Activated naive CD4-positive, alpha-beta T cell treated with anti-CD3 and anti-CD28 coated beads for 36 hours (primary cell): ENCODE measurements around the gene FBXO31. TPM values are rescaled to one million over a fixed set of nuclear protein-coding genes. Genes with fewer than 3 reads are reported as not detected.
"Not testable (repeated sequence)": the region's sequence is repeated elsewhere in the genome, so short reads cannot be mapped to it uniquely, and the experiment has no call there.

Source experiments
- CTCF ChIA-PET: fragments of 350-600 bp; sonication (Branson Sonifier 250); formaldehyde crosslinking; loops from one replicate; lab custom pipeline; 2021; ENCODE audit warnings: antibody characterized with exemption; lab: Charles Lee
- DNase-seq: peaks from one replicate; pipeline ENCODE4 v3.0.0-alpha.2; 2020
- H3K27ac Mint-ChIP-seq: one replicate; pipeline ENCODE4 v1.8.0; 2021; ENCODE audit warnings: mild to moderate bottlenecking, mixed read lengths
- H3K27me3 Mint-ChIP-seq: one replicate; pipeline ENCODE4 v1.8.0; 2021; ENCODE audit warnings: low read depth, mixed read lengths
- H3K36me3 Mint-ChIP-seq: one replicate; pipeline ENCODE4 v1.8.0; 2021; ENCODE audit warnings: low read depth, mixed read lengths
- H3K4me1 Mint-ChIP-seq: one replicate; pipeline ENCODE4 v1.8.0; 2021; ENCODE audit warnings: low read depth, mixed read lengths
- H3K4me3 Mint-ChIP-seq: one replicate; pipeline ENCODE4 v1.8.0; 2021; ENCODE audit warnings: mild to moderate bottlenecking, moderate library complexity, mixed read lengths
- H3K9me3 Mint-ChIP-seq: one replicate; pipeline ENCODE4 v1.8.0; 2021; ENCODE audit warnings: mixed read lengths
- intact Hi-C: fragments of 100-400 bp; cut with micrococcal nuclease; formaldehyde crosslinking; loops from one replicate; pipeline ENCODE4 v1.15.1; 2023
- total RNA-seq, 2 experiments: library from RNA; stranded (reverse); gene quantifications; one replicate each; pipeline ENCODE4 v1.2.3, GENCODE V29; 2021

The FBXO31 gene
- total RNA-seq, 2 experiments from 2014 or later: 26.4 to 26.7 TPM

DNA sequence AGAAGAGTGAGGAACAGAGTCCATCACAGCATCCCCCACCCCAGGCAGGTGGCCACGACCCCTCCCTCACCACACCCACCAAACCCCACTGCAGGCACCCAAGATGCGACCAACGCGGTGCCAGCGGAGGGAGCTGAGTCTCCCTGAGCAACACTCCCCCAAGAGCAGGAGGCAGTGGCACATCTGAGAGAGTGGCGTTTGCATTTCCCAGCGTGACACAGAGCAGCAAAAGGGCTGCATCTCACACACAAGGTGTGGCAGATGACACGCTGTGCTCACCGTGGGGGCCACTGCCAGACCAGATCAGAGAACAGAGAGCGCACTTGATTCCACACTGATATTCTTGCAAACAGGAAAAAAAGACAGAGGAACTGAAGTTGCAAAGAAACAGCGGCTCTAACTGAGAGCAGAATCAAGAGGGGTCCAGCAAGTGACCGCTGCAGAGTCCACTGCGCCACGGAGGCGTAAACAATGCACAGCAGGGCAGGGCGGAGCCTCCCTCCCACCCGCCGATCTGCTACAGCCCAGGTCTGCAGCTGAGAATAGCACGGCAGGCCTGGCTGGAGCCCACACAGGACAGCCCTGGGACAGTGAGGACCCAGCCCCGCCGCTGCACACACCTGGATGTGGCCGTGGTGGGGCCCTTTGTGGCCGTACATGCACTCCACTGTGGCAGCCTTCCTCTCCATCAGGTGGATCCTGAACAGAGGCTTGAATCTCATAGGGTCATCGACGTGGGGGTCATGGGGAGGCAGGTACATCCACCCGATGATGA lies 40.4 kb downstream of the FBXO31 start:
- intact Hi-C loops: no loop called here
- Mint-ChIP-seq H3K27me3 (no peaks in the 10 kb centered on the region), H3K27ac (peak overlapping the region; percentile 66), H3K4me1 (peaks cover 19% of the 10 kb centered on the region), H3K4me3 (no peak overlapping the region), H3K36me3 (peaks cover 24% of the 10 kb centered on the region), H3K9me3 (no peaks in the 10 kb centered on the region)
- DNase-seq: no peak
- CTCF ChIA-PET: no interaction called here

DNA sequence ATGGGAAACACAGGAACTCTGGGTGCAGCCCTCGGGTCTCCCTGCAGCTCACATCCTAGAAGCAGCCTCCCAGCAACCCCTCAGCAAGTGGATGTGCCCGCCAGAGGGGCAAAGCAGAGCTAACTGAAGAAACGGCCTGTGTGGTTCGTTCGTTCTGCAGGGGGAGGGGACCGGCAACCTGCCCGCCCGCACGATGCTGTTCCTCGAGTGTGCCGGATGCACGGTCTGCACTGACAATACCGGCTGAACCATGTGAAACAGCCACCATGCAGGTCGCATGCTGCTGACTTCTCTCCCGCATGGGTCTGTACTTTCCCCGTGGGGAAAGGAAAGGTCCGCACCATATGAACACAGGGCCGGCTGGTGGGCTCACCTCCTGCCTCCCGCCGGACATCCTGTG lies 41.1 kb downstream of the FBXO31 start:
- no peaks in the 10 kb centered on the region for H3K27me3 Mint-ChIP-seq
- peaks cover 22% of the 10 kb centered on the region for H3K4me1 Mint-ChIP-seq
- H3K27ac Mint-ChIP-seq: no peak overlapping the region
- peaks cover 26% of the 10 kb centered on the region for H3K36me3 Mint-ChIP-seq
- no peaks in the 10 kb centered on the region for H3K9me3 Mint-ChIP-seq
- intact Hi-C loops: no loop called here
- no peak for DNase-seq
- H3K4me3 Mint-ChIP-seq: no peak overlapping the region
- CTCF ChIA-PET: interaction anchor here (0.6 kb wide), 1 partner anchor 75 kb away, joined by 3 read pairs; no protein-coding TSS in a partner anchor

GRCh38 chr16:87340198-87340597 lies 43.4 kb downstream of the FBXO31 start:
- peaks cover 19% of the 10 kb centered on the region for H3K36me3 Mint-ChIP-seq
- H3K27ac Mint-ChIP-seq: peak overlapping the region; percentile 46
- H3K27me3 Mint-ChIP-seq: no peaks in the 10 kb centered on the region
- intact Hi-C loops: no loop called here
- H3K4me3 Mint-ChIP-seq: no peak overlapping the region
- H3K9me3 Mint-ChIP-seq: no peaks in the 10 kb centered on the region
- peaks cover 18% of the 10 kb centered on the region for H3K4me1 Mint-ChIP-seq
- DNase-seq: no peak
- CTCF ChIA-PET: no interaction called here

DNA sequence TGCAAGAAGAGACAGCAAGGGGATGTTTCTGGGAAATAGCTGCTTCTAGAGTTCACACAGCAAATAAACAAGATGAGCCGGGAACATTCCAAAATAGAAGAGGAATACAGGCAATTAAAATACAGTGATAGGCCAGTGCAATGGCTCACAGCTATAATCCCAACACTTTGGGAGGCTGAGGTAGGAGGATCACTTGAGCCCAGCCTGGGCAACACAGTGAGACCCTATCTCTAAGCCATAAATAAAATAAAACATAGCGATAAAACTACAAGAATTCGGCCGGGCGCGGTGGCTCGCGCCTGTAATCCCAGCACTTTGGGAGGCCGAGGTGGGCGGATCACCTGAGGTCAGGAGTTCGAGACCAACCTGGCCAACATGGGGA lies 43.9 kb downstream of the FBXO31 start:
- DNase-seq, H3K27me3 Mint-ChIP-seq, H3K27ac Mint-ChIP-seq, intact Hi-C loops, H3K9me3 Mint-ChIP-seq, H3K4me3 Mint-ChIP-seq, CTCF ChIA-PET: not testable (repeated sequence)
- H3K4me1 Mint-ChIP-seq: peaks cover 18% of the 10 kb centered on the region
- H3K36me3 Mint-ChIP-seq: peaks cover 20% of the 10 kb centered on the region

DNA sequence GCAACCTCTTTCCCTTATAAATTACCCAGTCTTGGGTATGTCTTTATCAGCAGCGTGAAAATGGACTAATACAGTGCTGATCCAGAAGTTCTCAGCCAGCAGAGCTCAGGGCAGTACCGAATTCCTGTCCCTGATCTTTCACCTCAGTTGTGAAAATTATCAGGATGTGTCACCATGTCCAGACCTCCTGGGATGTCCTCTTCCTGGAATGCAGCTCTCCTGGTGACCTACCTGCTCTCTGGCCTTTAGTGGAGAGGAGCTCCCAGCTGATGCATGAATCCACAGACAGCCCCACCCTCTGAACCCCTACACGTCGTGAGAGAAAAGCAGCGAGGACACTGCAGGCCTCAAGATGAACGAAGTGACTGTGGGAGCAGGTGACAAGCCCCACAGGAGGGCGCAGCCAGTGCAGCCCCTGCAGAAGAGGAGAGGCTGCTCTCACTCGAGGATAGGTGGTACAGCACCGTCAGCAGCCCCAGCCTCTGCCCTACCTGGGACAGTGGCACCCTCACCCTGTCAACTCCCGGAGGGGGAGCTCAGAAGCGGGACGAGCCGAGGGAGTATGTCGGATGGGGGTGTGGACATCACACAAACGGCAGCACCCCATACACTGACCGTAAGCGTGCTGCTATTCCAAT lies 44.4 kb downstream of the FBXO31 start:
- Mint-ChIP-seq H3K9me3 (no peaks in the 10 kb centered on the region), H3K4me1 (peaks cover 14% of the 10 kb centered on the region), H3K4me3 (no peak overlapping the region), H3K27me3 (no peaks in the 10 kb centered on the region), H3K27ac (no peak overlapping the region), H3K36me3 (peaks cover 20% of the 10 kb centered on the region)
- CTCF ChIA-PET: no interaction called here
- intact Hi-C loops: no loop called here
- no peak for DNase-seq

DNA sequence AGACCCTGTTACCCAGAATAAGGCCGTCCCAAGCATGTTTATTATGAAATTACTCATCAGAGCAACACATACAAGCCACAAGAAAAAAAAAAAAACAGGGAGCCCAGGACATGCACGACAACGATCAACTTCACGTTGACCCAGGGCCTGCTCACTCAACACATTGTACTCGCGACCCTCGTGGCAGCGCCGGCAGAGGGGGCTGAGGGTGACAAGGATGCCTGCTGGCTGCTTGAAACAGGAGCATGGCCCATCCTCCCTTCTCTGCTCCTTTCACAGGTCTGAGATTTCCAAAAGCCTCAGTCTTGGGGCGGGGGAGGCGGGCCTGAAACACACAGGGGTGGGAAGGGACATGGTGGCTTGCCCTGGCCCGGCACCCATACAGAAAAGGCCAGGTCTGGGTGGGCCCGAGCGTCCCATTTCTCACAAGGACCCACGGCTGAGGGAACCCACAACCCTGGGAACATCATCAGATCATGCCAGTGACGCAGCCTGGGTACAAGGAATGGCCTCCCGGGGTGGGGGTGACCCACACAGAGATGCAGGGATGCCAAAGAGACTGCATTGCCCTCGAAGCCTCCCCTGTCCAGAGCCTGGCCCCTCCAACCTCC lies 45.3 kb downstream of the FBXO31 start:
- Mint-ChIP-seq H3K36me3 (peaks cover 20% of the 10 kb centered on the region), H3K27ac (no peak overlapping the region), H3K4me1 (peaks cover 11% of the 10 kb centered on the region), H3K4me3 (no peak overlapping the region), H3K27me3 (no peaks in the 10 kb centered on the region), H3K9me3 (no peaks in the 10 kb centered on the region)
- CTCF ChIA-PET: no interaction called here
- no peak for DNase-seq
- intact Hi-C loops: no loop called here

DNA sequence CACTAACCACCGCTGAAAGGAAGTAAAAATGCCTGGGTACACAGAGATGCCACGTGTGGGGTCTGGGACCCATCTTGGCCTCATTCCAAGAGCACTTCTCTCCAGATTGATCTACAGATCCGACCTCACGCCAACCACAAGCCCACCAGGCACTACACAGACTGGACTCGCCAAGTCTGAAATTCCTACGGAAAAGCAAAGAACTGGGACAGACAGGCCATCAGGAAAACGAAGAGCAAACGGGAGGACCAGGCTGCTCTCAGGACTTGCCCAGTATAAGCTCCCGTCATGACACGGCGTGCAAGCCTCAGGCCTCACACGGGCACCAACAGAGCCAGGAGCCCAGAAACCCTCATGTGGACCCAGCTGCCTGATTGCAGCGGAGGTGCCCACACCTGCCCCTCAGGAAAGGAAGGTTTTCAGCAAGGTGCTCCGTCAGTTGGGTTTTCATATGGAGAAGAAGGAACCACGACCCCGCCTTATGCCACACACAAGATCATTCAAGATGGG lies 46.3 kb downstream of the FBXO31 start:
- peaks cover 15% of the 10 kb centered on the region for H3K36me3 Mint-ChIP-seq
- H3K9me3 Mint-ChIP-seq: no peaks in the 10 kb centered on the region
- peaks cover 11% of the 10 kb centered on the region for H3K4me1 Mint-ChIP-seq
- intact Hi-C loops: no loop called here
- H3K4me3 Mint-ChIP-seq: no peak overlapping the region
- H3K27ac Mint-ChIP-seq: no peak overlapping the region
- no peaks in the 10 kb centered on the region for H3K27me3 Mint-ChIP-seq
- CTCF ChIA-PET: no interaction called here
- no peak for DNase-seq

GRCh38 chr16:87336434-87337240 lies 46.9 kb downstream of the FBXO31 start:
- no peak for DNase-seq
- no peak overlapping the region for H3K4me3 Mint-ChIP-seq
- no peaks in the 10 kb centered on the region for H3K9me3 Mint-ChIP-seq
- H3K27me3 Mint-ChIP-seq: no peaks in the 10 kb centered on the region
- peaks cover 11% of the 10 kb centered on the region for H3K4me1 Mint-ChIP-seq
- CTCF ChIA-PET: no interaction called here
- H3K27ac Mint-ChIP-seq: no peak overlapping the region
- peaks cover 13% of the 10 kb centered on the region for H3K36me3 Mint-ChIP-seq
- intact Hi-C loops: no loop called here

DNA sequence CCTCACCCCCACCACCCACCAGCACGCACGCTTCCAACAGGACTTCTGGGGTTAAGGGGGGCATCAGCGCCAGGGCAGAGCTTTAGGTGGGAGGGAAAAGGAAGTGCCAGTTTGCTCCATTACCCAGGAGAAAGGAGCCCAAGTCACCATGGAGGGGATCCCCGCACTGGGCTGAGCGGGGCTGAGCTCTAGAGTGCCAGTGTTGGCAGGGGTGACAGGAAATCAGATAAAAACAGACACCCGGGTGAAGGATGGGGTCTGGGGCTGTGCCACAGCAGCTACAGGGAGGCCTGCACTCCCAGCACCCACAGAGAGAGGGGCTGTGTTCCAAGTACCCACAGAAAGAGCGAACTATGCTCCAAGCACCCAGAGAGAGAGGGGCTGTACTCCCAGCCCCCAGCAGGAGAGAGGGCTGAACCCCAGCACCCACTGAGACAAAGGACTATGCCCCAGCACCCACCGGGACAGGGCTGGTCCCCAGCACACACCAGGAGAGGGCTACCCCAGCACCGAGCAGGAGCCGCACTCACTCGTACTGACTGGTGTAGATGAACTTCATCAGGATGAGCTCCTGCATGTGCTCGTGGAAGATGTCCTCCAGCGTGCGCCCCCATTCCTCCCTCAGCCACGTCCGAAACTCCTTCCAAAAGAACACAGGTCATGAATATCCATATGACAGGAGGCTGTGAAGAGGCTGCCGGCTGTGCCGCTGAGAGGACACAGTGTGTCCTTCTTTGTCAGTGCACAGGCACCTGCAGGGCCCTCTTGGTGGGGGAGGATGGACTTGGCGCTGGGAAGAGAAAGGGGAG lies 47.7 kb downstream of the FBXO31 start:
- CTCF ChIA-PET: no interaction called here
- Mint-ChIP-seq H3K9me3 (no peaks in the 10 kb centered on the region), H3K27me3 (no peaks in the 10 kb centered on the region), H3K36me3 (peaks cover 15% of the 10 kb centered on the region), H3K27ac (no peak overlapping the region), H3K4me1 (peaks cover 11% of the 10 kb centered on the region), H3K4me3 (no peak overlapping the region)
- DNase-seq: no peak
- intact Hi-C loops: no loop called here

GRCh38 chr16:87334651-87335624 lies 48.6 kb downstream of the FBXO31 start:
- CTCF ChIA-PET: no interaction called here
- DNase-seq: no peak
- Mint-ChIP-seq H3K27ac (no peak overlapping the region), H3K4me3 (no peak overlapping the region), H3K4me1 (peaks cover 11% of the 10 kb centered on the region), H3K36me3 (peaks cover 12% of the 10 kb centered on the region), H3K27me3 (no peaks in the 10 kb centered on the region), H3K9me3 (no peaks in the 10 kb centered on the region)
- intact Hi-C loops: no loop called here
